GM18520 (cell line): ENCODE results near the gene SF3B1.
"Not testable (repeated sequence)": the region's sequence is repeated elsewhere in the genome, so short reads cannot be mapped to it uniquely, and the experiment has no call there.

Experiments
- ATAC-seq: cut with Tn5 transposase; IDR thresholded peaks from one replicate; pipeline ENCODE4 v1.9.1; 2021; ENCODE audit not compliant: unreplicated experiment

SF3B1 gene

GRCh38 chr2:197434541-197435513, at the start of gene SF3B1:
TSS of gene SF3B1 (minus strand) at chr2:197435028. CDS start at chr2:197434999, 29 bp downstream.
- peak; percentile 86 for ATAC-seq

- not testable (repeated sequence) for ATAC-seq
Observed at GRCh38 chr2:197484248-197484647, 49.4 kb upstream of the SF3B1 start.

- no peak for ATAC-seq
Observed at GRCh38 chr2:197480165-197481036, 45.6 kb upstream of the SF3B1 start.

- no peak for ATAC-seq
Observed at GRCh38 chr2:197477797-197478196, 43.0 kb upstream of the SF3B1 start.

- ATAC-seq: no peak
Observed at GRCh38 chr2:197472166-197472565, 37.3 kb upstream of the SF3B1 start.

GRCh38 chr2:197464175-197464574, 29.3 kb upstream of the SF3B1 start:
- ATAC-seq: no peak

- ATAC-seq: no peak
Observed at GRCh38 chr2:197461057-197461456, 26.2 kb upstream of the SF3B1 start.

- no peak for ATAC-seq
Observed at GRCh38 chr2:197460649-197461048, 25.8 kb upstream of the SF3B1 start.

GRCh38 chr2:197455428-197455827, 20.6 kb upstream of the SF3B1 start:
- ATAC-seq: no peak

- no peak for ATAC-seq
Observed at GRCh38 chr2:197454923-197455322, 20.1 kb upstream of the SF3B1 start.

GRCh38 chr2:197453914-197454398, 19.1 kb upstream of the SF3B1 start:
- ATAC-seq: peak; percentile 13

- ATAC-seq: peak; percentile 94
Observed at GRCh38 chr2:197453123-197453913, 18.5 kb upstream of the SF3B1 start, which contains the start of gene COQ10B. TSS of gene COQ10B (plus strand) at chr2:197453552. CDS start at chr2:197453561, 9 bp downstream.

GRCh38 chr2:197452754-197453122, 17.9 kb upstream of the SF3B1 start:
- ATAC-seq: no peak

GRCh38 chr2:197450935-197451358, 16.1 kb upstream of the SF3B1 start:
- not testable (repeated sequence) for ATAC-seq

- no peak for ATAC-seq
Observed at GRCh38 chr2:197450465-197450864, 15.6 kb upstream of the SF3B1 start.

GRCh38 chr2:197446844-197447243, 12.0 kb upstream of the SF3B1 start:
- no peak for ATAC-seq

- ATAC-seq: no peak
Observed at GRCh38 chr2:197445746-197446145, 10.9 kb upstream of the SF3B1 start.

- no peak for ATAC-seq
Observed at GRCh38 chr2:197442857-197443256, 8.0 kb upstream of the SF3B1 start.

- no peak for ATAC-seq
Observed at GRCh38 chr2:197437380-197437779, 2.6 kb upstream of the SF3B1 start.

GRCh38 chr2:197435598-197436420, 981 bp upstream of the SF3B1 start:
- no peak for ATAC-seq
